A673 (cell line): ENCODE data around the gene STK10.

Source experiments
- EZH2 ChIP-seq: fragments of 200-600 bp; sonication (generic); IDR thresholded peaks from 2 replicates; pipeline ENCODE4 v1.6.1; 2017; ENCODE audit warnings: borderline replicate concordance, low read depth, mild to moderate bottlenecking, mixed read lengths, antibody characterized with exemption, low read length; ENCODE audit not compliant: poor library complexity, severe bottlenecking
- TF ChIP-seq, protein P1 (sequence below): fragments of 300-800, 200-600 bp; sonication (generic); conservative IDR thresholded peaks from 2 replicates; pipeline ENCODE4 v1.5.1; 2017; ENCODE audit warnings: low read depth, mild to moderate bottlenecking, antibody characterized with exemption, low read length, moderate library complexity, mixed read lengths

DNA sequence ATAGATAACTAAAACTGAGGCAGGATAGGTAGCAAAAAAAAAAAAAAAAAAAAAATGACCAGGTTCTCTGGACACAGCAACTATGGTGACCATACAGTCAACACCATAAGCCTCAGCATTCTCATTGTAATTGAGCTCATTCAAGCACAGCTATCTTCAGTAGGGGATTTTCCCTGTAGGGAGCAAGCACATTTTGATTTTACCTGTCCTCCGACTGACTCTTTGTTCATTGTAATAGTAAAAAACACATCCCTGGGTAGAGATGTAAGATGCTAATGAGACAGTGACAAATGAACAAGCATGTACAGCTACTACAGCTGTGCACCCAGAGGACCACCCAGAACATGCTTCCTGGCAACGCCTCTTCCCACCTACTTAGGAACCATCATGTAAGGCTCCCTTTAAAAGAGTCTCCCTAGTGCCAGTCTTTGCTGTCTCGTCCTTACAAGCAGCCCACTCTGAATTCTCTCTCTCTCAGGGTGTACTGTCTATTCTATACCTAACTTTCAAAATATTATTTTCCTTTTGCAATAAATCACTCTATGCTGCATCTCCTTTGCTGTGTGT is 116.6 kb downstream of the STK10 start:
- TF ChIP-seq, protein P1, sequence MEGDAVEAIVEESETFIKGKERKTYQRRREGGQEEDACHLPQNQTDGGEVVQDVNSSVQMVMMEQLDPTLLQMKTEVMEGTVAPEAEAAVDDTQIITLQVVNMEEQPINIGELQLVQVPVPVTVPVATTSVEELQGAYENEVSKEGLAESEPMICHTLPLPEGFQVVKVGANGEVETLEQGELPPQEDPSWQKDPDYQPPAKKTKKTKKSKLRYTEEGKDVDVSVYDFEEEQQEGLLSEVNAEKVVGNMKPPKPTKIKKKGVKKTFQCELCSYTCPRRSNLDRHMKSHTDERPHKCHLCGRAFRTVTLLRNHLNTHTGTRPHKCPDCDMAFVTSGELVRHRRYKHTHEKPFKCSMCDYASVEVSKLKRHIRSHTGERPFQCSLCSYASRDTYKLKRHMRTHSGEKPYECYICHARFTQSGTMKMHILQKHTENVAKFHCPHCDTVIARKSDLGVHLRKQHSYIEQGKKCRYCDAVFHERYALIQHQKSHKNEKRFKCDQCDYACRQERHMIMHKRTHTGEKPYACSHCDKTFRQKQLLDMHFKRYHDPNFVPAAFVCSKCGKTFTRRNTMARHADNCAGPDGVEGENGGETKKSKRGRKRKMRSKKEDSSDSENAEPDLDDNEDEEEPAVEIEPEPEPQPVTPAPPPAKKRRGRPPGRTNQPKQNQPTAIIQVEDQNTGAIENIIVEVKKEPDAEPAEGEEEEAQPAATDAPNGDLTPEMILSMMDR, result no peak
- TF ChIP-seq EZH2, result no peak
